ENCODE results near the gene MTCH1.

MTCH1 gene

DNA sequence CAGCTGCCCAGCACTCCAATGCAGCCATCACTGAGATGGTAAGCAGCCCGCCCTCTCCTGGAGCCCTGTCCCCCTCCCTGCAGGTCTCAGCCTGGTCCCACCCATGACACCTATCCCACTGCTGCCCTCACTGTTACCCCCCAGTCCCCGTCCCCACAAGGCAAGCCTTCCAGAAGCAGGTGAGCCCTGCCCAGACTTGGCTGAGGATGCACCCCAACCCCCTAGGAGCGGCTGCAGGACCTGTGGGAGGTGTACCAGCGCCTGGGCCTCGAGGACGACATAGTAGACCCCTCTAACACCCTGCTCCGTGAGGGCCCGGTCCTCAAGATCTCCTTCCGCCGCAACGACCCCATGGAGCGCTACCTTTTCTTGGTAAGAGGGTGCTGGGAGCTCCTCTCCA, 28.7 kb upstream of the MTCH1 start:
- Histone ChIP-seq H3K9ac (ENCODE audit: low read length) (no peak overlapping the region), H3K36me3 (ENCODE audit: control insufficient read depth, insufficient read depth, low read length) (no peaks in the 10 kb centered on the region), H3K27ac (ENCODE audit: low read depth, low read length) (no peak overlapping the region)

DNA sequence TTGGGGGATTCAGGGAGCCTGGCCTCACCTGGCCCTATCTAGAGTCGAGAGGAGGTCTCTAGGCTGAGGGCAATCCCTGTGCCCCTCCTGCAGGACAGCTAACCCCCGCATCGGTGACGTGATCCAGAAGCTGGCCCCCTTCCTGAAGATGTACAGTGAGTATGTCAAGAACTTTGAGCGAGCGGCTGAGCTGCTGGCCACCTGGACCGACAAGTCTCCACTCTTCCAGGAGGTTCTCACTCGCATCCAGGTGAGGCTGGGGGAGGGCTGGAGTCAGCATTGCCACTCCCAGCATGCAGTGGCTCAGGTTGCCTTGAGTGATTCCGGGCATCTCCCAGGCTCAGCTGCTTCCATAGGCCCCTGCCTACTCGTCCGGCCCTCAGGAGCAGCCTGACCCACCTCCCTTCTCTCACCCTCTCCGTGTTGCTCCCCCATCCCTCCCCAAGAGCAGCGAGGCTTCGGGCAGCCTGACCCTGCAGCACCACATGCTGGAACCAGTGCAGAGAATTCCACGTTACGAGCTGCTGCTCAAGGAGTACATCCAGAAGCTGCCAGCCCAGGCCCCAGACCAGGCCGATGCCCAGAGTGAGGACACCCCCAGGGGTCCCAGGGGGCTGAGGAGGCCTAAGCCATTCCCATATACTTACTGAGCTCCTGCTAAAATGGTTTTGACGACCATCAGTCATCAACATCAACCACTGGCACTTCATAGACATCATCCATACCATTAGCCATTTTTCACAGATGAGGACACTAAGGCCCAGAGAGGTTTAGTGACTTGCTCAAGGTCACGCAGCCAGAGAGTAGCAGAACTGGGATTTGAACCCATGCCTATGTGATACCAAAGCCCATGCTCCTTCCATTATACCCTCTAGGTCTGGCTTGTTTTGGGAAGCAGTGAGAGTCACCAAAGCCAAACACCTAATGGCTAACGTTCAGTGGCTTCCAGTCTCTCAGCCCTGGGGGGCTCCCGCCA, 27.8 kb upstream of the MTCH1 start:
- Histone ChIP-seq H3K27ac (ENCODE audit: low read depth, low read length) (no peak overlapping the region), H3K9ac (ENCODE audit: low read length) (no peak overlapping the region), H3K4me3 (ENCODE audit: low read depth, low read length) (no peak overlapping the region), H3K27me3 (ENCODE audit: control insufficient read depth, insufficient read depth, low read length) (no peaks in the 10 kb centered on the region), H3K9me3 (ENCODE audit: control insufficient read depth, insufficient read depth, low read depth, low read length) (no peaks in the 10 kb centered on the region; the same call in 1 of the 2 replicates), H3K4me1 (ENCODE audit: control insufficient read depth, insufficient read depth, low read length) (no peaks in the 10 kb centered on the region), H3K36me3 (ENCODE audit: control insufficient read depth, insufficient read depth, low read length) (no peaks in the 10 kb centered on the region)

More for the DNA sequence above, 28.7 kb upstream of the MTCH1 start:
- H3K9me3 ChIP-seq (ENCODE audit: control insufficient read depth, insufficient read depth, low read depth, low read length) = no peaks in the 10 kb centered on the region; the same call in 1 of the 2 replicates
- no peak overlapping the region for H3K4me3 ChIP-seq (ENCODE audit: low read depth, low read length)
- H3K4me1 ChIP-seq (ENCODE audit: control insufficient read depth, insufficient read depth, low read length) = no peaks in the 10 kb centered on the region
- H3K27me3 ChIP-seq (ENCODE audit: control insufficient read depth, insufficient read depth, low read length) = no peaks in the 10 kb centered on the region

DNA sequence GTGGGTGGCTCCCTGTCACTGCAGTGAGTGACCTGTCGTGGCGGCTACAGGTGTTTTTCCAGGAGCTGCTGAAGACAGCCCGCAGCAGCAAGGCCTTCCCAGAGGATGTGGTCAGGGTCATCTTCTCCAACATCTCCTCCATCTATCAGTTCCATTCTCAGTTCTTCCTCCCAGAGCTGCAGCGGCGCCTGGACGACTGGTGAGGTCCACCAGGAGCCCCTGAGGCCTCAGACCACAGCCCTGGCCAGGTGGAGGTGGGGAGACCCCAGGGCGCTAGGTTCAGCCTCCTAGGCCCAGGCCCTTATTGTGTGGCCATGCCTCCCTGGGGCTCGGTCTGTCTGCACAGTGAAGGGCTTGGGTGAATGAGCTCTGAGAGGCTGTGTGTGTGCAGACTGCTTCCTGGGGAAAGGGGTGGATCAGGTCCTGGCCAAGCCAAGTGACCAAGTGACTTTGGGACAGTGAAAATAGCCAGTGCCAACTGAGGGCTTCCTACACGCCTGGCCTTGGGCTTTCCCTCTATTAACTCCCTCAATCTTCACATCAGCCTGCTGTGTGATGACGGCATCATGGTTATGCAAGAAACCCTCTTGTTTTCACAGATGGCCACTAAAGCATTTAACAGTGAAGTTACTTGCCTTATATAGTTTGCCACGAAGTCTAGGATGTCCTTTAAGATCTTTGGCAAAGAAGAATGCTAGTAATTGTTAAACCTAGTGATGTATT, 25.8 kb upstream of the MTCH1 start:
- no peaks in the 10 kb centered on the region for H3K36me3 ChIP-seq (ENCODE audit: control insufficient read depth, insufficient read depth, low read length)

DNA sequence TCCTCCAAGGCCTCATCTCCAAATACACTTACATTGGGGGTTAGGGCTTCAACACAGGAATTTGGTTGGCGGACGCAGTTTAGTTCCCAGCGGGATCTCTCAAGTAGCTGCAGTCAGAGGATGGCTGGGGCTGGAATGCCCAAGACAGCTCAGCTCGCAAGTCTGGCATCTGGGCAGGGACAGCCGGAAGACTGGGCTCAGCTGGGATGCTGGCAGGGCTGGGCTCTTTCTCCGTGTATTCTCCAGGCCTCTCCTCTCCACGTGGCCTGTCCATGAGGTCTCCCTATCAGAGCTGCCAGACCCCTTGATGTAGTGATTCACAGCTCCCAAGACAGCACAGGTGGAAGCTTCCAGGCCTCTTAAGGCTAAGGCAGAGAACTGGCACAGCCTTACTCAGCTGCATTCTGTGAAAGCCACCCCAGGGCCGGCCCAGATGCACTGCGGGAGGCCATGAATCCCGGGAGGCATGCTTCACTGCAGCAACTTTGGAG, 24.5 kb upstream of the MTCH1 start:
- H3K9ac ChIP-seq (ENCODE audit: low read length) = no peak overlapping the region
- no peaks in the 10 kb centered on the region; the same call in 1 of the 2 replicates for H3K9me3 ChIP-seq (ENCODE audit: control insufficient read depth, insufficient read depth, low read depth, low read length)
- no peaks in the 10 kb centered on the region for H3K36me3 ChIP-seq (ENCODE audit: control insufficient read depth, insufficient read depth, low read length)
- no peaks in the 10 kb centered on the region for H3K4me1 ChIP-seq (ENCODE audit: control insufficient read depth, insufficient read depth, low read length)
- no peaks in the 10 kb centered on the region for H3K27me3 ChIP-seq (ENCODE audit: control insufficient read depth, insufficient read depth, low read length)
- no peak overlapping the region for H3K4me3 ChIP-seq (ENCODE audit: low read depth, low read length)
- H3K27ac ChIP-seq (ENCODE audit: low read depth, low read length) = no peak overlapping the region

More for the DNA sequence above, 25.8 kb upstream of the MTCH1 start:
- Histone ChIP-seq H3K4me3 (ENCODE audit: low read depth, low read length) (no peak overlapping the region), H3K9ac (ENCODE audit: low read length) (no peak overlapping the region), H3K4me1 (ENCODE audit: control insufficient read depth, insufficient read depth, low read length) (no peaks in the 10 kb centered on the region), H3K27me3 (ENCODE audit: control insufficient read depth, insufficient read depth, low read length) (no peaks in the 10 kb centered on the region), H3K9me3 (ENCODE audit: control insufficient read depth, insufficient read depth, low read depth, low read length) (no peaks in the 10 kb centered on the region; the same call in 1 of the 2 replicates), H3K27ac (ENCODE audit: low read depth, low read length) (no peak overlapping the region)

DNA sequence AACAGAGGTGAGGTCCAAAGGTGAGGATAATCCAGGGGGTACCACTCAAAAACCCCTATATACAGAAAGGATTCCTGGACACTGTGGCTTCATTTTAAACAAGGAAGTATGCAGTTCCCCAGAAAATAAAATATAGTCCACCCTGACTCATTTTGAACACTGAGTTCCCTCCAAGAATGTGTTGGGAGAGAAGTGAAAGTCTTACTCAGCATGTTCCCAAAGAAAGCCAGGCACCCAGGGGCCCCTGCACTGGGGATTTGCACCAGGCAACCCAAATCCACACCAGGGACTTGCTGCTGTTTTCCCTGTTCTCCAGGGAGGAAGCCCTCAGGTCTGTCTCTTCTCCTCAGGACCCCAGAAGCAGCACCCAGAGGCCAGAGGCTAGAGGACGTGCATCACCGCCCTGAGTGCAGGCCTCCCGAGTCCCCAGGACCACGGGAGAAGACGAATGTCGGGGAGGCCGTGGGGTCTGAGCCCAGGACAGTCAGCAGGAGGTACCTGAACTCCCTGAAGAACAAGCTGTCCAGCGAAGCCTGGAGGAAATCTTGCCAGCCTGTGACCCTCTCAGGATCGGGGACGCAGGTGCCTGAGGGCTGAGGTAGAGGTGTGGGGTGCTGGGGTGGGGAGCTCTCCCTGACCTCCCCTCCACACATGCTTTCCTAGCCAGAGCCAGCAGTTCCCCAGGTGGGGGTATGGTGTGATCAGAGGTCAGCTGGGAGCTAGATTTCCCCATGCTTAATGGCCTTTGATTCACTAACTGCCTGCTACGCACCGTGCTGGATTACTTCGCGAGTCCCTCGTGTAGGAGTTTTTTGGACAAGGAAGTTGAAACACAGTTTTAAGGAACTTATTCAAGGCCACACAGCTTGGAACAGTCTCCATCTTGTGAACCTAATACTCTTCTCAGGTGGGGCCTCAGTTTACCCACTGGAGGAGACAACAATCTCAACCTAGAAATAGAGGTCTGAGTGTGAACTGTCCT, 22.8 kb upstream of the MTCH1 start:
- Histone ChIP-seq H3K9ac (ENCODE audit: low read length) (no peak overlapping the region), H3K9me3 (ENCODE audit: control insufficient read depth, insufficient read depth, low read depth, low read length) (no peaks in the 10 kb centered on the region; the same call in 1 of the 2 replicates), H3K27ac (ENCODE audit: low read depth, low read length) (no peak overlapping the region), H3K36me3 (ENCODE audit: control insufficient read depth, insufficient read depth, low read length) (no peaks in the 10 kb centered on the region), H3K27me3 (ENCODE audit: control insufficient read depth, insufficient read depth, low read length) (no peaks in the 10 kb centered on the region), H3K4me1 (ENCODE audit: control insufficient read depth, insufficient read depth, low read length) (no peaks in the 10 kb centered on the region), H3K4me3 (ENCODE audit: low read depth, low read length) (no peak overlapping the region)

DNA sequence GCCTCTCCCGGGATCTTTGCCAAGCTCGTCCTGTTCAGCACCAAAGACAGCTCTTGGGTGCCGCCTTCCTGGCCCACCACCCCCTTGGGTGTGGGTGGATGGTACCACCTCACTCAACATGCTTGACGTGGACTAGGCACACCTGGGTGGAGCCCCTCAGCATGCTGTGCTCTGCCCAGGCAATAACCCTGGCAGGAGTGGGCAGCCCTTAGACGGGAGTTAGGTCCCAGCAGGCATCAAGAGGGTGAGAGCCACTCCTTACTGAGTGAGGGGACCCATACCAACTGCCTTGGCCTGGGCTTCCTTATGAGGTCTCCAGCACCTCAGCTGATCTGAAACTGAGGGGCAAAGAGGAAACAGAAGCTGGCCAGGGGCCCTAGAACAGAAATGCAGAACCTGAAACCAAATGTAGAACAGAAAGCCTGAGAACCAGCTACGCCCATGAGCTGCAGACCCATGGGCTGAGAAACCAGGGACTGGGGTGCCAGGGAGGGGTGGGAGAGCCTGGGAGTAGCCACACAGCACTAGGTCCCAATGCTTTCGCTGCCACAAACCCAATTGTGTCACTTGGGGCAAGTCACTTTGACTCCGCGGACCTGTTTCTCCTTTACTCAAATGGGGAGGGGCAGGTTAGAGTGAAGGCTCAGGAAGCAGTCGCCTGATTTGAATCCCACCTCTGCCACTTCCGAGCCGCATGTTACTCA, 21.5 kb upstream of the MTCH1 start:
- Histone ChIP-seq H3K4me1 (ENCODE audit: control insufficient read depth, insufficient read depth, low read length) (no peaks in the 10 kb centered on the region), H3K36me3 (ENCODE audit: control insufficient read depth, insufficient read depth, low read length) (no peaks in the 10 kb centered on the region), H3K4me3 (ENCODE audit: low read depth, low read length) (no peak overlapping the region), H3K27me3 (ENCODE audit: control insufficient read depth, insufficient read depth, low read length) (no peaks in the 10 kb centered on the region), H3K27ac (ENCODE audit: low read depth, low read length) (no peak overlapping the region), H3K9me3 (ENCODE audit: control insufficient read depth, insufficient read depth, low read depth, low read length) (no peaks in the 10 kb centered on the region; the same call in 1 of the 2 replicates), H3K9ac (ENCODE audit: low read length) (no peak overlapping the region)

DNA sequence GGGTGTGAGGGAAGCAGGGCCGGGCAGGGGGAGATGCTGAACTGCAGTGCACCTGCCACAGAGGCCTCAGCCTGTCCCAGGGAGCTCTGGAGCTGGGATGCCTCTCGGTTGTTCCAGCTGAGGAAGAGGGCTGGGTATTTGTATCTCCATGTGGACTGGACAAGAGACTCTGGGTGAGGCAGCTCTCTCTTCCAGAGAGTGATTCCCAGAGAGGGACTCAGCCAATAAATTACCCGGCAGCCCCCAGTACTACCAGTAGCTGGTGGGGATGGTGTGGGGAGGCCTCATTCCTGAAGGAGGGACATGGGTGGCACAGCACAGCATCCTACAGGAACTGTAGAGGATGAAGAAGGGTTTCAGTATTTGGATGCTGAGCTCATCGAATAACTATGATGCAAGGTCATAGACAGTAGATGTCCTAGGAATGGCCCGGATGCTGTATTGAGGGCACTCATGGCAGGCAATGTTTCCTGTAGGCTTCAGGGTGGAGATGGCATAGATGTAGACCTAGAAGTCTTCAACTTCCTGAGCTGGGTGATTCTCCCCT, 20.9 kb upstream of the MTCH1 start:
- H3K9me3 ChIP-seq (ENCODE audit: control insufficient read depth, insufficient read depth, low read depth, low read length) = no peaks in the 10 kb centered on the region; the same call in 1 of the 2 replicates
- H3K27me3 ChIP-seq (ENCODE audit: control insufficient read depth, insufficient read depth, low read length) = no peaks in the 10 kb centered on the region
- H3K4me1 ChIP-seq (ENCODE audit: control insufficient read depth, insufficient read depth, low read length) = no peaks in the 10 kb centered on the region
- H3K9ac ChIP-seq (ENCODE audit: low read length) = no peak overlapping the region
- no peaks in the 10 kb centered on the region for H3K36me3 ChIP-seq (ENCODE audit: control insufficient read depth, insufficient read depth, low read length)
- H3K4me3 ChIP-seq (ENCODE audit: low read depth, low read length) = no peak overlapping the region
- H3K27ac ChIP-seq (ENCODE audit: low read depth, low read length) = no peak overlapping the region

DNA sequence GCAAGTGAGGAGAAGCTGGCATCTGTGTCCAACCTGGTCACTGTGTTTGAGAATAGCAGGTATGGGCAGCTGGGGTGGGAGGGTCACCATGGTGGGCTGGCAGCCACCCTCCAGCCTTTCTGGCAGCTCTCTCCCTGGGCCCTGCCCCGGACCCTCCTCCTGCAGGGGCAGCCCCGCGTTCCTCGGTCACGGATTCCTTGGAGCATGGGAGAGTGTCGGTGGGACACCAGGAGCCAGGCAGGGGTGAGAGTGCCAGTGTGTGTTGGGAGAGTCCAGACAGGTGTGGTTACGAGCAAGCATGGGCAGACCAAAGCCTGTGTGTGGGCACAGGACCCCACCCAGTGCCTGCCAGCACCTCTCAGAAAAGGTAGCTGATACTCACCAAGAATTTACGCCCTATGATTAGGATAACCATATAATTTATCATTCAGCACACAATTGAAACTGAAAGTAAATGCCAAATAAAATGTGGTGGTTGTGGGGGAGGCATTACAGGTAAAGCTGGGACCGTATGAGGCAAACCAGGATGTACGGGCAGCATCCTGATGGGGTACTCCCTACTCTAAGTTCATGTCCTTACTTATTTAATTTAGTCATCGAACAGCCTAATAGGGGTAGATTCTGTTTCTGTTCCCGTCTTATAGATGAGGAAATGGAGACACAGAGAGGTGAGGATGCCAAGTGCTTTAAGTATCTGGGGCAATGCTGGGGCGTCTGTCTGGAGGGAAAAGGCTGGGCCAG, 20.0 kb upstream of the MTCH1 start:
- H3K27me3 ChIP-seq (ENCODE audit: control insufficient read depth, insufficient read depth, low read length) = no peaks in the 10 kb centered on the region
- no peak overlapping the region for H3K4me3 ChIP-seq (ENCODE audit: low read depth, low read length)
- H3K9me3 ChIP-seq (ENCODE audit: control insufficient read depth, insufficient read depth, low read depth, low read length) = no peaks in the 10 kb centered on the region; the same call in 1 of the 2 replicates
- no peaks in the 10 kb centered on the region for H3K4me1 ChIP-seq (ENCODE audit: control insufficient read depth, insufficient read depth, low read length)
- no peaks in the 10 kb centered on the region for H3K36me3 ChIP-seq (ENCODE audit: control insufficient read depth, insufficient read depth, low read length)
- no peak overlapping the region for H3K9ac ChIP-seq (ENCODE audit: low read length)
- no peak overlapping the region for H3K27ac ChIP-seq (ENCODE audit: low read depth, low read length)

DNA sequence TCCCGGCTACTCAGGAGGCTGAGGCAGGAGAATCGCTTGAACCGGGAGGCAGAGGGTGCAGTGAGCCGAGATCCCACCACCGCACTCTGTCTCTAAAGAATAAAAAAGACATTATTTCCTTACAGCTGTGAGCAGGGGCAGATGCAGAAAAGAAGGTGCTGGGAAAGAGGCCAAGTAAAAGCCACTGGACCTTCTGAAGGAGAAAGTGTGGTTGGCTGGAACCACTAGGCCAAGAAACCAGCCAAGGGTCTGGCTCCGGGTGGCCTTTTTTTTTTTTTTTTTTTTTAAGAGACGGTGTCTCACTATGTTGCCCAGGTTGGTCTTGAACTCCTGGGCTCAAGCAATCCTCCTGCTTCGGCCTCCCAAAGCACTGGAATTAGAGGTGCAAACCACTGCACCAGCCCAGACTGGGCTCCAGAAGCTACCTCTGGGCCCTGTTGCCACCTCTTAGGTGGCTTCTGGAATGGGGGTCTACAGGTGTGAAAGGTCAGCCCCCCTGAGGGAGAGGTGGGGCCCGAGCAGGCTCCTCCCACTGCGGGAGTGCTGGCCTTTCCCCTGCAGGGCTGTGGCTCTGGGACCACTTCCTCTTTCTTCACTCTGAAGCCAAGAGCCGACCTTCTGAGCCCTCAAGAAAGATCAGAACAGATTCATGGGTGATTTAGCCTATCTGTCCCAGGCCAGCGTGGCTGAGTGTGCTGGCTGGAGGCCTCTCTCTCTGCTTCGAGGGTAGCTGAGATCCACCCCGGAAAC, 19.2 kb upstream of the MTCH1 start, which contains the start of gene FGD2:
Gene FGD2, plus strand, starts transcription at position 595 of the 750 bp plus-strand sequence. CDS start 163 bp downstream, outside the sequence.
- Histone ChIP-seq H3K27me3 (ENCODE audit: control insufficient read depth, insufficient read depth, low read length) (no peaks in the 10 kb centered on the region), H3K27ac (ENCODE audit: low read depth, low read length) (no peak within 1 kb of the TSS), H3K36me3 (ENCODE audit: control insufficient read depth, insufficient read depth, low read length) (no peaks in the 10 kb centered on the region), H3K9me3 (ENCODE audit: control insufficient read depth, insufficient read depth, low read depth, low read length) (no peaks in the 10 kb centered on the region; the same call in 1 of the 2 replicates), H3K4me1 (ENCODE audit: control insufficient read depth, insufficient read depth, low read length) (no peaks in the 10 kb centered on the region), H3K4me3 (ENCODE audit: low read depth, low read length) (no peak within 1 kb of the TSS), H3K9ac (ENCODE audit: low read length) (no peak within 1 kb of the TSS)
